ENCODE measurements around the gene C2CD2. TPM values are rescaled to one million over a fixed set of nuclear protein-coding genes. Genes with fewer than 3 reads are reported as not detected.

Gene C2CD2
- total RNA-seq, 4 donors from 2014 or later: 6.7 to 22.3 (median 17.3) TPM

GRCh38 chr21:41914965-41915364 lies 38.9 kb downstream of the C2CD2 start:
- H3K4me1 ChIP-seq: no peaks in the 10 kb centered on the region
- H3K36me3 ChIP-seq: peaks cover 0 to 62% (median 0%) of the 10 kb centered on the region in 3 donors
- no peaks in the 10 kb centered on the region for H3K9me3 ChIP-seq
- TF ChIP-seq POLR2A (IDR thresholded peaks at IDR 0.05): no peak
- TF ChIP-seq CTCF (IDR thresholded peaks at IDR 0.05): no peak
- no peaks in the 10 kb centered on the region for H3K27me3 ChIP-seq
- H3K4me3 ChIP-seq: no peak overlapping the region
- no peak overlapping the region for H3K27ac ChIP-seq
- DNase-seq: no peak

- no peak for DNase-seq
- H3K9me3 ChIP-seq: no peaks in the 10 kb centered on the region
- no peaks in the 10 kb centered on the region for H3K4me1 ChIP-seq
- no peak overlapping the region for H3K4me3 ChIP-seq
- H3K36me3 ChIP-seq: peaks cover 0 to 65% (median 0%) of the 10 kb centered on the region in 3 donors
- no peak overlapping the region for H3K27ac ChIP-seq
- H3K27me3 ChIP-seq: no peaks in the 10 kb centered on the region
- TF ChIP-seq POLR2A (IDR thresholded peaks at IDR 0.05) (no peak), CTCF (IDR thresholded peaks at IDR 0.05) (no peak)
Observed at GRCh38 chr21:41914358-41914757, 39.5 kb downstream of the C2CD2 start.

GRCh38 chr21:41913230-41913629 lies 40.6 kb downstream of the C2CD2 start:
- no peak for TF ChIP-seq CTCF (IDR thresholded peaks at IDR 0.05)
- TF ChIP-seq POLR2A (IDR thresholded peaks at IDR 0.05): no peak

GRCh38 chr21:41908829-41909228 lies 45.0 kb downstream of the C2CD2 start:
- H3K36me3 ChIP-seq: peaks cover 0 to 72% (median 0%) of the 10 kb centered on the region in 3 donors
- H3K27me3 ChIP-seq: no peaks in the 10 kb centered on the region
- no peak for DNase-seq
- TF ChIP-seq CTCF (IDR thresholded peaks at IDR 0.05) (no peak), POLR2A (IDR thresholded peaks at IDR 0.05) (no peak)
- H3K4me3 ChIP-seq: no peak overlapping the region
- no peak overlapping the region for H3K27ac ChIP-seq
- H3K4me1 ChIP-seq: no peaks in the 10 kb centered on the region
- H3K9me3 ChIP-seq: no peaks in the 10 kb centered on the region

More at GRCh38 chr21:41913230-41913629, 40.6 kb downstream of the C2CD2 start:
- Histone ChIP-seq H3K4me3 (no peak overlapping the region), H3K27ac (no peak overlapping the region), H3K4me1 (no peaks in the 10 kb centered on the region), H3K9me3 (no peaks in the 10 kb centered on the region), H3K27me3 (no peaks in the 10 kb centered on the region), H3K36me3 (peaks cover 0 to 71% (median 0%) of the 10 kb centered on the region in 3 donors)
- DNase-seq: no peak

- H3K9me3 ChIP-seq: no peaks in the 10 kb centered on the region
- no peak for DNase-seq
- no peaks in the 10 kb centered on the region for H3K27me3 ChIP-seq
- H3K36me3 ChIP-seq: peaks cover 0 to 65% (median 0%) of the 10 kb centered on the region in 3 donors
- H3K27ac ChIP-seq: no peak overlapping the region
- no peak for TF ChIP-seq CTCF (IDR thresholded peaks at IDR 0.05)
- no peak for TF ChIP-seq POLR2A (IDR thresholded peaks at IDR 0.05)
- no peak overlapping the region for H3K4me3 ChIP-seq
- no peaks in the 10 kb centered on the region for H3K4me1 ChIP-seq
Observed at GRCh38 chr21:41907496-41908258, 46.1 kb downstream of the C2CD2 start.

Data from Peyer's patch (tissue), 4 donors.